T-helper 2 cell treated with Interferon-gamma antibody and Interleukin-4, amounts not matched to agents 100 ng/mL and 5 ng/mL, for 36 hours (primary cell): Measurements from ENCODE around the gene VEGFC. TPM values are rescaled to one million over a fixed set of nuclear protein-coding genes. Genes with fewer than 3 reads are reported as not detected.

Source experiments
- intact Hi-C: fragments of 100-400 bp; cut with micrococcal nuclease; formaldehyde crosslinking; loops from one replicate; pipeline ENCODE4 v1.15.1; 2023
- total RNA-seq: library from RNA; stranded (reverse); gene quantifications from 2 replicates; pipeline ENCODE4 v1.2.3, GENCODE V29; 2022

The VEGFC gene
- total RNA-seq, 1 donor from 2014 or later = 0.34 TPM

DNA sequence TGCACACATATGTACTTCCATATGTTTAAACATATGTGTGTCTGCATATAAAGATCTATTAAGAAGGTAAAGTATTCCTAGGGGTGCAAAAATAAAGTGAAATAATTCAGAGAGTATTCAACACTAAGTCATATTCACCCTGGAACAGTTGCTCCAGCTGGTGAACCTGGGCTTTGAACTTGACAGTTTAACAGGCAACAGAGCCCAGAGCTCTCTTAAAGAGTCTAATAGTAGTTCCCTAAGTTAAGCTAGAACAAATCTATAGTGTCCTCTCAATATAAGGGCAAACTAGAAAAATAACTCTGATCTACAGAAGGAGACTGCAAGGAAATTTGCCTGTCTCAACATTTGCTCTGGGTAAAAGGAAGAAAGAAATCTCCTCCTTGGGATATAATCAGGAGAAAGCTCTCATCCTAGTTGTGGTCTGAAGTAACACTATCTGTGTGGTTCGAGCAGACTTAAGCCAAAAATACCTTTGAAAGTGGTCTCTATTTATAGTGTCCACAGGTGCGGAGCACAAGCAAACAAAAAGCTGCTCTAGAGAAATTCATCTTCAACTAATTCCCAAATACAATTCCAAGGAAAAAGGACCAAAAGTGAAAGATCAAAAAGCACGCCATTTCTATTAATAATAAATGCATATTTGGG, 29.9 kb downstream of the VEGFC start:
- intact Hi-C loops = no loop called here

- intact Hi-C loops = no loop called here
These were observed 30.9 kb downstream of the VEGFC start for GRCh38 chr4:176761872-176762271.

DNA sequence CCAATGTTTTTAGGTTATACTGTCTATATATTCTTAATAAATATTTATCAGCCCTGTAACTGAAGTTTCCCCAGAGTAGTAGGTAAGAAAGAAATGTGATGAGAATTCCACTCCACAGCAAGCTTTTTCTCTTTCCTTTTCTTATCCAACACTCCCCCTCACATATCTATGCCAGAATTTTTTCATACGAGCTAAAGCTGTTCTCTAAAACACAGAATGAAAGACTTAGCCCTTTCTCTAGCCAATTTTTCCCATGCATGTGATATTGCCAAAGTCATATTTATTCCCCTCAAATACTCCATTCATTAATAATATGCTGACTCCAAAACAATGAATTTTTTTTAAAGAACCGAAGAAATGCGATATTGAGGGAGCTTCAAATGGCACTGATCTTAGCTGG, 32.3 kb downstream of the VEGFC start:
- intact Hi-C loops = no loop called here

DNA sequence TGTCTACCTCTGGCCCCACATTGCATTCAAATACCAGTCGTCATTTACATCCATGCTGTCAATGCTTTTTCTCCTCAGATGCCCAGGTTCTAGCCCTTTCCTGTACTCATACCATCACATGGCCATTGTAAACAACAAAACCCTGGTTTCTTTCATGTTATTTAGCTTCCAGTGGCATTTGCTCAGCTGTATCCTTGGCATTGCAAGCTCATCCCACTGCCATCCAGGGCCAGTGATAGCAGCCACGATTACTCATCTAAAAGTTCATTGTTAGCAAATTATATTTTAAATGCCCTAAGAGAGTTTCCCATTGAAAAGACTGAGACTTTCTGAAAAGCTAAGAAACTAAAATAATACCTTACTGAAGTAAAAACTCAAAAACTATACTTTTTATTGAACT, 34.0 kb downstream of the VEGFC start:
- intact Hi-C loops = no loop called here

DNA sequence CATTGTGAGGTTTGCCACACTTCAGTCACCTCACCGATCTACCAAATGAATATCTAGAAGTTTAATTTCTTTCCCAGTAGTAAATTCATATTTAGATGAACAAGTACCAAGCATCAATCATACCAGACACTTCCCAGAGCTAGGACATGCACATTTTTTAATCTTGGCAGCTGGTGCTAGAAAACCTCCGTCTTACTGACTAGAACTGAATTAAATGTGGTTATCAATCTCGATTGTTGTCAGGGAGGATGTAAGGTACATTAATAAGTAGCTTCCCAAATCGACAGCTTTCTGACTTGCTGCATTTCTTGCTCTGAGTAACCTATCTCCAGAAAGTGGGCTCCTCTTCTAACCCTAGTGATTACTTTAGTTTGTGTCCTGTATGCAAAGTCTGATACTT, 34.4 kb downstream of the VEGFC start:
- intact Hi-C loops = no loop called here

DNA sequence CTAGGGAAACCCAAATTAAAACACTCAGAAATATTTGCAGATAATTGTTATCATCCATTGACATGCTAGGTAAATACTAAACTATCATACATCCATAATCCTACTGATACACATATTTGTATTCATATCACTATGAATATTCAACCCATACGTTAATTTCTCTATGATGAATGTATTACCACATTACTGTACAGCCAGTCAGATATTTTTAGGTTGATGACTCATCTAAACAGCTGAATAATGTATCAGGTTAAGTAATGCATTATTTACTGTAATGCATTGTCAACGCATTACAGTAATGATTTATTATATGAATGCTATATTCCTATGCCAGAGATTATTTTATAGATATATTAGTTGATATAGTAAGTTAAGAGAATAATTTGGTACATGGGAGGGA, 37.1 kb downstream of the VEGFC start:
- intact Hi-C loops = no loop called here

GRCh38 chr4:176755001-176755400, 37.7 kb downstream of the VEGFC start:
- intact Hi-C loops = no loop called here

DNA sequence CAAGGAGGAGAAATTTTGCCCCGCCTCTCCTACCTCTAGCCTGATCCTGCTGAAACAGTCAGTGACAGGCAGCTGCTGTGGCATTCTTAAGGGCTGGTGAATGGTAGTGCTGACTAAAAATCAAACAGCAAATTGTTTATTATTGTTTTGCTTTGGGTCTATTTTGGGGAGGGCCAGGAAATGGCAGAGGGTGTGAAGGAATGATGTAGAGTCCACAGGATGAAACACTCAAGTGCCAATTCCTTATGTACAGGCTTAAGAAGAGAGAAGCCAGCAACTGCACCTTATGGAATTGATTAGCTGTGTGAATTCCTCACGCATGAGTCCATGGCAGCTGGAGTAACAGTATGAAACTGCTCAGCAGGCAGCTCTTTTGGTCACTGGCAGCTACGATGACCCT, 39.7 kb downstream of the VEGFC start:
- intact Hi-C loops = no loop called here

DNA sequence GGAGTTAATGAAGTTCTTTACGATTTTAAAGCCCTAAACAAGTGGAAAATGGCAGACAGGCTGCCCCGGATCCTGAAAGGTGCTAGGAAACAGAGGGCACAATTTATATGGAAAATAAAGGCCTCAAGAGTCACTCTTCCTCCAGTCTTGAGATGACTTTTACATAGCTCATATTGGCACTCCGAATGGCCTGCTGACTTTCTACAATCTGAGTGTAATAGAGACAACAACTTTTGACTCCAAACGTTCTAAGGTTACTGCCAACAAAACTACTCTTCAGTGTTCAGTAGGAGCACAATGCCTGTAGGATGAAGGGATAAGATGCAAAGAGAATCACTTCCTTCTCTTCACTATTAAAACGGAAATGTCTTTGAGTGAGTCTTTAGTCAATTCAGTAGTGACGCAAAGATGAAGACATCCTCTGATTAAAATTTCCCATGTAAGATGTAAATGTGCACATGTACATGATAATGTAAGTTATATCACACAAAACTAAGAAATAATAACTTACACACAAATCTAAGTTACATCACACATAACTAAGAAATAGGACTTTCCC, 40.5 kb downstream of the VEGFC start:
- intact Hi-C loops = no loop called here

DNA sequence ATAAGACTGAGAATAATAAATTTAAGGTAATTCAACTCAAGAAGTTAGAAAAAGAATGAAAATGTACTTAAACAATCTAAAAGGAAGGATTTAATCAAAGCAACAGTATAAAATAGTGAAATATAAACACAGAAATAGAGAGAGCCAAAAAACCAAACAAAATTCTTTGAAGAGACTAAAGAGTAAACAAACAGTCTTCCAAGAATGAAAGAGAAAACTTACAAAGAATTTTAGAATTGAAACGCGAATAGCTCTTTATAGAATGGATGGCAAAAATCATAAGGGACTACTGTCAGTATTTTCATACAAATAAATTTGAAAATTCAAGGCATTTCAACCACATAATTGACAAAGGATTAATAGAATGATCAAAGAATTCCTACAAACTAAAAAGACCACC, 41.7 kb downstream of the VEGFC start:
- intact Hi-C loops = no loop called here

DNA sequence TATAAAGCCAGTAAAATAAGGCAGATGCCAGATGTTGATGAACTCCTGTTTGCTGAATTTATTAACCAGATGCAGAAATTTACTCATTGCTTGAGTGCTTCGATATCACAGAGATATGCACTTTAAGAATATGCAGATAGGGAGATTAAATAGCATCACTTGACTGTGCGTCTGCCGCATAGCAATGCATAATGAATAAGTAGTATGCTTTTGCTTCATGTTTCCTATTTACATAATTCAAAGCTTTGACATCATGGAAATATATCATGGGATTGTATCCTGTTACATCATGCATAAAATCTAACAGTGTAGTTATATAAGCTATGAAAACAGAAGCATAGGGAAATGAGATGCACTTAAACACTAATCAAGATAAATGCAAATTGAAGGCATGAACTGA, 45.9 kb downstream of the VEGFC start:
- intact Hi-C loops = no loop called here

DNA sequence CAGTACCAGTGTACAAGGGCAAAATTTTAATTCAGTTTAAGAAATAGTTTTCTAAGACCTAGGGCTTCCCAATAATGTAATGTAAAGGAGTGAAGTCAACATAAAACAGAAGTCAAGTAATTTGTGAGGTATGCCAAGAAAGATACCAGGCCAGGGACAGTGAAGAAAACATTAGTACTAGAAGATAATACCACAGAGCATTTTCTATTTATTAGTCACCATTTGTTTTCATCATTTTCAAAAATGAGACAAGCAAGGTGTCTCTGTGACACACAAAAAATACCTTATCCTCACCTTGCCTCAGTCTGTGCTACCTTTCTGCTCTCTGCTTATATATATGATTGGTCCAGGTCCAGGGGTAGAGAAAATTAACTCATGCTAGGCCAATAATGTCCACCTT, 46.8 kb downstream of the VEGFC start:
- intact Hi-C loops = no loop called here

DNA sequence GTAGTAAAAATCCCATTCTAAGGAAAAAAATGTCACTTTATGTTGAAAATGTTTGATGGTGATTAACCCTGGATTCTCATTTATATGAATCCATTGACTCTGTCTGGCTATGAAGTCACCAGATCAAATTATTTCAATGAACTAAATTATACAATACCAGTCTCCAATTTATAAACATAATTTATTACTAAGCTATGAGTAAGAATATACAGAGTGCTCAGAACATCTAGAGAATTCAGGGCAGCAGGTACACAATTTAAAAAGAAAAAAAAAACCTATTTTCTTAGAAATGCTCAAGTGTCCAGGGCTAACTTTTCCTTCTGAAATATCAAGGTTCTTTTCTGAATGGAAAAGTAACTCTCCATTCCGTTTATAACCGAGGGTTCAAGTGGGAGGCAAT, 48.6 kb downstream of the VEGFC start:
- intact Hi-C loops = no loop called here

- intact Hi-C loops = no loop called here
These were observed 50.5 kb downstream of the VEGFC start for GRCh38 chr4:176742211-176742610.

DNA sequence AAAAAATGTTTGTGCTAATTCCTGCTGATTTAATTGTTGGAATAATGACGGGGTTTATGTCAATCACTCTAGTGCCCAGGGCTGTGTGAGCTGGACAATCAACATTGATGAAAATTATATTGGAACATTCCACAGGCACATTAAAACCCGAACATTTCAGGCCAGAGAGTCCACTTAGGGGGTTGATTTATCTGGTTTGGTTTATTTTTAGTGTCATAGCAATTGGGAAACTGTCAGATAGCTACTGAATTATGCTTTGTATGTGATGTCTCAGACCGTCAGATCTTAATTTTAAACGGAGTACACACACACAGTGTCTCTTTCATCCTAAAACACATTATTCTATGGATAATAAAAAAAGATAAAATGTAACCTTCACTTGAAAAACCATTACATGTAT, 51.5 kb downstream of the VEGFC start:
- intact Hi-C loops = no loop called here

DNA sequence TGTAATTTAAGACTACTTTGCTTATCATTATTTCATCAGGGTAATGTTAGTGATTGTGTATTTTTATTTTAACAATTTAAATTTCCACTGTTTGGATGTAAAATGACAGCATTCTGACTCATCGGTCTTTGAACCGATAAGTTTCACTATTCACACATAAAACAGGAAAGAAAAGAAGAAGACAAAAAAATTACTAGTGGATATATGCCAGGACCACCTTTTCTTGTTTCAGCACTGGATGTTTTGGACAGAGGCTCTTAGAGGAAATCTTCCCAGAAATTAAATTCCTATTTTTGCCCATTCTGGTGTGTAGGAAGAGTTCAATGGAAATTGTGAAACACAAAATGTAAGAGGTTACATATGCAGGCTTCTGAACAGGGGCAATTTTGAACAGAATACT, 57.4 kb downstream of the VEGFC start:
- intact Hi-C loops = no loop called here

DNA sequence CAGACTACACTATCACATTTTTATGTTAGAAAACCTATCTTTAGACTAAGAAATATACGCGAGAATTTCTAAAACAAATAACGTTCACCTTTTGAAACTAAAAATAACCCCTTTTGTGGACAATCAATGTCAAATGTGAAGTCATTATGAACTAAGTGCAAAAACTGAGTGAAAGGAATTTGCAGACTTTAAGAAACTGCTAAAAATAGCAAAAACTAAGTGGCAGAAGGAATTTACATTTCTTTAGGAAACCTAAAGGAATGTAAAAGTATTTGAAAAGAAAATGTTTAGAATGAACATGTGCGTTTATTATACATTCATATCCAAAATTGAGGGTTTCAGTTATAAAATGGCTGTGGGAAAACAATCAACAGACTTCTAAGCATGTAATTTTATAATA, 58.3 kb downstream of the VEGFC start:
- intact Hi-C loops = no loop called here

GRCh38 chr4:176729489-176729888, 63.2 kb downstream of the VEGFC start:
- intact Hi-C loops = no loop called here

DNA sequence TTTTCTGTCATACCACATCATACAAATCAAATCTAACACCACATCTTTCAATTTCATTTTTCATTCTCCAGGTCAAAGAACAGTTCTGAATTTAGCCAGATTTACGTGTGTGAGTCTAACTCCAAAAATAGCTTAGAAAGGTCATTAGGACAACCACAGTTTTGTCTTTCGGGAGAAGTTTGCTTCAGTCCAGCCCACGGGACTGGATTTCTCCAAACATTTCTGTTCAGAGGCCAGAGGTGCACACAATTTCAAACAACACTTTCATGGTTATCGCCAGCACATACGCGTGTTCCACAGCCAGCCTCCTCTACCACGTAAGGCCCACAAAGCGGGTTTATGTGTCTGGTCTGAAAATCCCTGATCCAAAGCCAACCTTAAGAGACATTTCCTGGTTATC, 65.9 kb downstream of the VEGFC start:
- intact Hi-C loops = no loop called here

- intact Hi-C loops = no loop called here
These were observed 71.3 kb downstream of the VEGFC start for GRCh38 chr4:176721459-176721858.

DNA sequence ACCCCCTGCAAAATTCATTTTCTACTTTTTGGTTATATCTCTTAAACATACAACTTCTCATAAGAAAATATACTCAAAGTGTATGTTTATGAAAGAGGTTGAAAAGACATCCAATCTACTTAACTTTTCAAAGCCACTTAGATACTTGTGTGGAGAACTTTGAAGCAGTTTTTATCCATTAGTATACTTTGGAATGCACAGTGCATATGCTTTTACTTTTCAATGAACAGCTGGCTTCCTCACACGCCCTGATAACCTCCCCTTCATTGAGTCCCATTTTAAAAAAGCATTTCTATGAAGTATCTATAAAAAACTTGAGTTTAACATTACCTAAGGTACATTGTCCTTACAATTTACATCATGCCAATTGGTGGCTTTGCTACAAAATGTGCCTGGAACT, 73.8 kb downstream of the VEGFC start:
- intact Hi-C loops = no loop called here

GRCh38 chr4:176717237-176717636, 75.5 kb downstream of the VEGFC start:
- intact Hi-C loops = no loop called here

DNA sequence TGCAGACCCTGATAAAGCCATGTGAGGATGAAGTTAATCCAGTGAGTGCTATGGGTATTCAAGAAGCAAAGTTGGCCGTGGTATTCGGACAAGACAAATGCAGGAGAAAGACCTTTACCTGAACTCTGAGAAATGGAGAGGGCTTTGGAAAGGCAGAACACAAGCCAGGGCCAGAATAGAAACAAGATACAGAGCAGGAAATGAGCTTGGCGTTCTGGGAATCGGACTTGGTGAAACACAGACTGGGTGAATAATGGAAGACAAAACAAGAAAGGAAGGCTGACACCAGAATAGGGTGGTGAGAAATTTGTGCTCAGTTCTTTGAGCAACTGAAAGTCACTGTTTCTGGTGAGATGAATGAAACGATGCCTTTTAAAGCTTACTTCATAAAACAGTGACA, 83.3 kb downstream of the VEGFC start:
- intact Hi-C loops = no loop called here
